ENCODE data around the gene ABCC1.
"Not testable (repeated sequence)": the region's sequence is repeated elsewhere in the genome, so short reads cannot be mapped to it uniquely, and the experiment has no call there.

Gene ABCC1

GRCh38 chr16:16092925-16093627, 143.7 kb downstream of the ABCC1 start:
- Histone ChIP-seq H3K4me3 (no peak overlapping the region), H3K27ac (peak overlapping the region in 1 of 21 experiments; percentile 50)

GRCh38 chr16:16093628-16094332, 144.4 kb downstream of the ABCC1 start:
- H3K27ac ChIP-seq, result peak overlapping the region in 1 of 21 experiments; percentile 50

GRCh38 chr16:16095646-16096045, 146.2 kb downstream of the ABCC1 start:
- no peak overlapping the region for H3K27ac ChIP-seq
- no peak overlapping the region for H3K4me3 ChIP-seq

More at GRCh38 chr16:16093628-16094332, 144.4 kb downstream of the ABCC1 start:
- no peak overlapping the region for H3K4me3 ChIP-seq

- H3K4me3 ChIP-seq, result no peak overlapping the region
- H3K27ac ChIP-seq, result peak overlapping the region in 4 of 21 experiments; percentile 2 to 6 (median 3)
Measured at GRCh38 chr16:16096121-16096857, 146.9 kb downstream of the ABCC1 start.

GRCh38 chr16:16096858-16097213, 147.4 kb downstream of the ABCC1 start:
- Histone ChIP-seq H3K4me3 (no peak overlapping the region), H3K27ac (peak overlapping the region in 3 of 21 experiments; percentile 2 to 3 (median 3))

GRCh38 chr16:16099320-16099719, 149.9 kb downstream of the ABCC1 start:
- H3K27ac ChIP-seq, result no peak overlapping the region
- no peak overlapping the region for H3K4me3 ChIP-seq

GRCh38 chr16:16100631-16101030, 151.2 kb downstream of the ABCC1 start:
- H3K4me3 ChIP-seq, result no peak overlapping the region
- H3K27ac ChIP-seq, result no peak overlapping the region

- H3K4me3 ChIP-seq, result no peak overlapping the region
- H3K27ac ChIP-seq, result no peak overlapping the region
Measured at GRCh38 chr16:16101585-16101984, 152.2 kb downstream of the ABCC1 start.

GRCh38 chr16:16102738-16103137, 153.3 kb downstream of the ABCC1 start:
- no peak overlapping the region for H3K27ac ChIP-seq
- no peak overlapping the region for H3K4me3 ChIP-seq

GRCh38 chr16:16104132-16104803, 154.9 kb downstream of the ABCC1 start:
- H3K4me3 ChIP-seq, result not testable (repeated sequence)

GRCh38 chr16:16104804-16105141, 155.4 kb downstream of the ABCC1 start:
- H3K27ac ChIP-seq, H3K4me3 ChIP-seq: not testable (repeated sequence)

More at GRCh38 chr16:16104132-16104803, 154.9 kb downstream of the ABCC1 start:
- H3K27ac ChIP-seq, result not testable (repeated sequence)

GRCh38 chr16:16105646-16106045, 156.2 kb downstream of the ABCC1 start:
- Histone ChIP-seq H3K4me3 (no peak overlapping the region), H3K27ac (no peak overlapping the region)

GRCh38 chr16:16106466-16106865, 157.1 kb downstream of the ABCC1 start:
- Histone ChIP-seq H3K27ac (no peak overlapping the region), H3K4me3 (no peak overlapping the region)

GRCh38 chr16:16107839-16108238, 158.4 kb downstream of the ABCC1 start:
- Histone ChIP-seq H3K4me3 (no peak overlapping the region), H3K27ac (no peak overlapping the region)

GRCh38 chr16:16108759-16109158, 159.3 kb downstream of the ABCC1 start:
- H3K4me3 ChIP-seq, result no peak overlapping the region
- no peak overlapping the region for H3K27ac ChIP-seq

GRCh38 chr16:16109453-16110110, 160.2 kb downstream of the ABCC1 start:
- Histone ChIP-seq H3K27ac (no peak overlapping the region), H3K4me3 (no peak overlapping the region)

- Histone ChIP-seq H3K4me3 (no peak overlapping the region), H3K27ac (no peak overlapping the region)
Measured at GRCh38 chr16:16110111-16110490, 160.7 kb downstream of the ABCC1 start.

GRCh38 chr16:16111639-16112038, 162.2 kb downstream of the ABCC1 start:
- H3K4me3 ChIP-seq, result no peak overlapping the region
- no peak overlapping the region for H3K27ac ChIP-seq

- Histone ChIP-seq H3K27ac (no peak overlapping the region), H3K4me3 (no peak overlapping the region)
Measured at GRCh38 chr16:16112450-16113053, 163.1 kb downstream of the ABCC1 start.

All from skin epidermis (tissue), 12 donors.